HepG2 (cell line): ENCODE results near the gene LBR. TPM values are rescaled to one million over a fixed set of nuclear protein-coding genes. Genes with fewer than 3 reads are reported as not detected.

Source experiments
- AKAP8 ChIP-seq: sonication (generic); formaldehyde crosslinking; IDR thresholded peaks from 2 replicates; pipeline ENCODE4 v1.5.1; 2020; ENCODE audit warnings: mild to moderate bottlenecking, missing genetic modification reagents
- ATF7 ChIP-seq, 2 experiments: fragments of 450-650 bp in 1 of 2; sonication (generic) in 1 of 2; formaldehyde crosslinking in 1 of 2; IDR thresholded peaks; 2 replicates each; pipeline versions ENCODE4 v1.4.0 to v1.6.1; 2016 to 2020; ENCODE audit warnings: antibody characterized with exemption in 1 of 2, mild to moderate bottlenecking in 1 of 2, missing genetic modification reagents in 1 of 2
- FOXA3 ChIP-seq: IDR thresholded peaks from 2 replicates; pipeline ENCODE4 v1.6.1; 2016; ENCODE audit warnings: missing genetic modification reagents, missing compliant biosample characterization
- GABPB1 ChIP-seq: IDR thresholded peaks from 2 replicates; pipeline ENCODE4 v1.6.1; 2016; ENCODE audit warnings: mild to moderate bottlenecking, missing genetic modification reagents, moderate library complexity, missing compliant biosample characterization
- GATAD2A ChIP-seq: IDR thresholded peaks from 2 replicates; pipeline ENCODE4 v1.6.1; 2016
- GFI1 ChIP-seq: sonication (generic); formaldehyde crosslinking; IDR thresholded peaks from 2 replicates; pipeline ENCODE4 v1.5.0; 2020; ENCODE audit warnings: missing genetic modification reagents, mild to moderate bottlenecking, borderline replicate concordance
- HNF4A ChIP-seq: sonication (generic); formaldehyde crosslinking; IDR thresholded peaks from 2 replicates; pipeline ENCODE4 v1.4.0; 2020; ENCODE audit warnings: missing genetic modification reagents
- IKZF1 ChIP-seq: fragments of 450-650 bp; IDR thresholded peaks from 2 replicates; pipeline ENCODE4 v1.7.1; 2016
- KDM1A ChIP-seq: IDR thresholded peaks from 2 replicates; pipeline ENCODE4 v1.6.1; 2016; ENCODE audit warnings: missing compliant biosample characterization
- MATR3 ChIP-seq: sonication (generic); formaldehyde crosslinking; IDR thresholded peaks from 2 replicates; pipeline ENCODE4 v1.4.0; 2020; ENCODE audit warnings: missing genetic modification reagents
- MAZ ChIP-seq, 2 experiments: sonication (generic) in 1 of 2; formaldehyde crosslinking in 1 of 2; IDR thresholded peaks; 2 replicates each; pipeline versions ENCODE4 v1.5.0 to v1.6.1; 2012 to 2020; ENCODE audit warnings: low read depth in 2 of 2, mild to moderate bottlenecking in 2 of 2, borderline replicate concordance in 1 of 2, improper control_type of control experiment in 1 of 2, low read length in 1 of 2, missing genetic modification reagents in 1 of 2, moderate library complexity in 1 of 2
- MED1 ChIP-seq: sonication (generic); formaldehyde crosslinking; IDR thresholded peaks from 2 replicates; pipeline ENCODE4 v1.4.0; 2020; ENCODE audit warnings: missing genetic modification reagents
- NCOA2 ChIP-seq: sonication (generic); formaldehyde crosslinking; IDR thresholded peaks from 2 replicates; pipeline ENCODE4 v1.8.0; 2022; ENCODE audit warnings: inconsistent platforms
- NR2F6 ChIP-seq, 2 experiments: IDR thresholded peaks; 2 replicates each; pipeline ENCODE4 v1.6.1; 2016; ENCODE audit warnings: antibody characterized with exemption in 1 of 2, mild to moderate bottlenecking in 1 of 2
- POLR2AphosphoS2 ChIP-seq: IDR thresholded peaks from 2 replicates; pipeline ENCODE4 v1.6.1; 2011; ENCODE audit warnings: low read depth, low read length, improper control_type of control experiment
- SALL1 ChIP-seq: sonication (generic); formaldehyde crosslinking; IDR thresholded peaks from 2 replicates; pipeline ENCODE4 v1.8.0; 2022; ENCODE audit warnings: mild to moderate bottlenecking, missing genetic modification reagents
- TBX2 ChIP-seq: sonication (generic); formaldehyde crosslinking; IDR thresholded peaks from 2 replicates; pipeline ENCODE4 v1.5.0; 2020; ENCODE audit warnings: missing genetic modification reagents, mild to moderate bottlenecking, borderline replicate concordance
- TSC22D2 ChIP-seq: sonication (generic); formaldehyde crosslinking; IDR thresholded peaks from 2 replicates; pipeline ENCODE4 v1.5.1; 2020; ENCODE audit warnings: missing genetic modification reagents, mild to moderate bottlenecking, borderline replicate concordance
- ZKSCAN8 ChIP-seq: IDR thresholded peaks from 2 replicates; pipeline ENCODE4 v1.6.1; 2016; ENCODE audit warnings: borderline replicate concordance, missing genetic modification reagents, missing compliant biosample characterization
- ZNF652 ChIP-seq: IDR thresholded peaks from 2 replicates; pipeline ENCODE4 v1.6.1; 2016; ENCODE audit warnings: low read depth, borderline replicate concordance
- polyA plus RNA-seq, 8 experiments: library from polyadenylated mRNA; depleted of rRNA in 3 of 8; stranded (reverse) in 7 of 8; unstranded in 1 of 8; fragments of >200 nt; fragmentation: Illumina TruSeq in 4 of 8; extraction: Trizol in 4 of 8; gene quantifications; 2 replicates each; pipeline versions ENCODE4 v1.2.1 to v1.2.3, GENCODE V29; 2011 to 2016; ENCODE audit warnings: low read depth in 4 of 8, missing spikeins in 1 of 8, mixed read lengths in 1 of 8; ENCODE audit not compliant: insufficient read depth in 1 of 8
- total RNA-seq, 5 experiments: library from RNA; depleted of rRNA; stranded (reverse); fragments of >200 nt; fragmentation: Illumina TruSeq; extraction: Trizol; gene quantifications; 2 replicates each; pipeline ENCODE4 v1.2.3, GENCODE V29; 2016; ENCODE audit warnings: low read depth in 1 of 5
- TF ChIP-seq, protein P1 (sequence below): IDR thresholded peaks from 2 replicates; pipeline ENCODE4 v1.6.1; 2012; ENCODE audit warnings: inconsistent platforms
- TF ChIP-seq, protein P2 (sequence below): sonication (generic); formaldehyde crosslinking; IDR thresholded peaks from 2 replicates; pipeline ENCODE4 v1.4.0; 2020; ENCODE audit warnings: missing genetic modification reagents, borderline replicate concordance

The LBR gene
- total and polyA plus RNA-seq, 2 of the 13 experiments (the other 11 are each of a cell fraction or from before 2014, with no cell fraction given), result 38.9 to 76.7 TPM

DNA sequence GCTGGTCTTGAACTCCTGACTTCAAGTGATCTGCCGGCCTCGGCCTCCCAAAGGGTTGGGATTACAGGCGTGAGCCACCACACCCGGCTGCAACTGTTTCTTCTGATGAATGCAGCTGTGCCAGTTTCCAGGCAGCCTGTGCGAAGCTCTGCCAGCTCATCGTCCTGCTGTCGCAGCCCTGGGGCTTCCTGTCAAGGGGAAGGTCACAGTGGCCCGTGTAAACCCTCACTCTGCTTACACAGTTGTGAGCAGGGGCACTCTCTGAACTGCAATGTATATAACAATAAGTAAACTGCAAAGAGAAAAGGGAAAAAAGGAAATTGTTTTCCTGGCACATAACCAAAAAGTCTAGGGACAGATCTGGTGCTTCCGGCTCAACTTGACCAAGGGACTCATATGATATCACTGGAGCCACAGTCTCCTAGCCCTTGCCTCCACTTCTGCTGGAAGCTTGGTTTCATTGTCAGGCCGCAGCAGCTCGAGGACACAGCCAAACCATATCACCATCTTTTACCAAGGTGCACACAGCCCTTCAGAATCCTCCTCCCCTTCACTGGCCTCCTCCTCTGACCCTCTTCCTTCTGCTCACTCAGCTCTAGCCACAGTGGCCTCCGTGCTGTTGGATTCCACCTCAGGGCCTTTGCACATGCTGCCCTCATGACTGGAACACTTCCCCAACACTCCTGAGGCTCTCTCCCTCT lies 22.8 kb upstream of the LBR start (continued):
- TF ChIP-seq ZKSCAN8 (peak; percentile 64; the same call in 1 of the 2 replicates), MED1 (CRISPR knock-in tag) (peak; percentile 75), HNF4A (no peak), TSC22D2 (no peak), FOXA3 (CRISPR knock-in tag) (peak; percentile 66), AKAP8 (CRISPR knock-in tag) (no peak), MAZ (IDR thresholded peaks at IDR 0.05; ENCODE audit: borderline replicate concordance, low read depth, low read length) (no peak), MAZ (CRISPR knock-in tag; IDR thresholded peaks at IDR 0.05; ENCODE audit: low read depth) (0 out of 2 replicates have a peak, but pooled peaks have one; percentile 24), ATF7 (IDR thresholded peaks at IDR 0.05) (no peak), ATF7 (CRISPR knock-in tag; IDR thresholded peaks at IDR 0.05) (no peak), GATAD2A (CRISPR knock-in tag) (peak; percentile 72), SALL1 (CRISPR knock-in tag) (peak; percentile 73), GFI1 (CRISPR knock-in tag) (no peak), NCOA2 (0 out of 2 replicates have a peak, but pooled peaks have one; percentile 17), POLR2AphosphoS2 (no peak), MATR3 (CRISPR knock-in tag) (no peak), ZNF652 (CRISPR knock-in tag) (peak; percentile 21; the same call in 1 of the 2 replicates), TBX2 (CRISPR knock-in tag) (peak; percentile 78), KDM1A (peak; percentile 86; the same call in 1 of the 2 replicates), NR2F6 (IDR thresholded peaks at IDR 0.05) (peak; percentile 47; the same call in 1 of the 2 replicates), NR2F6 (CRISPR knock-in tag; IDR thresholded peaks at IDR 0.05) (peak; percentile 33; the same call in 1 of the 2 replicates), GABPB1 (peak; percentile 49), IKZF1 (no peak)
- TF ChIP-seq, protein P1, sequence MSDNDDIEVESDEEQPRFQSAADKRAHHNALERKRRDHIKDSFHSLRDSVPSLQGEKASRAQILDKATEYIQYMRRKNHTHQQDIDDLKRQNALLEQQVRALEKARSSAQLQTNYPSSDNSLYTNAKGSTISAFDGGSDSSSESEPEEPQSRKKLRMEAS, result 0 out of 2 replicates have a peak, but pooled peaks have one; percentile 27
- TF ChIP-seq, protein P2, sequence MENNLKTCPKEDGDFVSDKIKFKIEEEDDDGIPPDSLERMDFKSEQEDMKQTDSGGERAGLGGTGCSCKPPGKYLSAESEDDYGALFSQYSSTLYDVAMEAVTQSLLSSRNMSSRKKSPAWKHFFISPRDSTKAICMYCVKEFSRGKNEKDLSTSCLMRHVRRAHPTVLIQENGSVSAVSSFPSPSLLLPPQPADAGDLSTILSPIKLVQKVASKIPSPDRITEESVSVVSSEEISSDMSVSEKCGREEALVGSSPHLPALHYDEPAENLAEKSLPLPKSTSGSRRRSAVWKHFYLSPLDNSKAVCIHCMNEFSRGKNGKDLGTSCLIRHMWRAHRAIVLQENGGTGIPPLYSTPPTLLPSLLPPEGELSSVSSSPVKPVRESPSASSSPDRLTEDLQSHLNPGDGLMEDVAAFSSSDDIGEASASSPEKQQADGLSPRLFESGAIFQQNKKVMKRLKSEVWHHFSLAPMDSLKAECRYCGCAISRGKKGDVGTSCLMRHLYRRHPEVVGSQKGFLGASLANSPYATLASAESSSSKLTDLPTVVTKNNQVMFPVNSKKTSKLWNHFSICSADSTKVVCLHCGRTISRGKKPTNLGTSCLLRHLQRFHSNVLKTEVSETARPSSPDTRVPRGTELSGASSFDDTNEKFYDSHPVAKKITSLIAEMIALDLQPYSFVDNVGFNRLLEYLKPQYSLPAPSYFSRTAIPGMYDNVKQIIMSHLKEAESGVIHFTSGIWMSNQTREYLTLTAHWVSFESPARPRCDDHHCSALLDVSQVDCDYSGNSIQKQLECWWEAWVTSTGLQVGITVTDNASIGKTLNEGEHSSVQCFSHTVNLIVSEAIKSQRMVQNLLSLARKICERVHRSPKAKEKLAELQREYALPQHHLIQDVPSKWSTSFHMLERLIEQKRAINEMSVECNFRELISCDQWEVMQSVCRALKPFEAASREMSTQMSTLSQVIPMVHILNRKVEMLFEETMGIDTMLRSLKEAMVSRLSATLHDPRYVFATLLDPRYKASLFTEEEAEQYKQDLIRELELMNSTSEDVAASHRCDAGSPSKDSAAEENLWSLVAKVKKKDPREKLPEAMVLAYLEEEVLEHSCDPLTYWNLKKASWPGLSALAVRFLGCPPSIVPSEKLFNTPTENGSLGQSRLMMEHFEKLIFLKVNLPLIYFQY (CRISPR knock-in tag), result no peak
